Nucleus accumbens (tissue), 56 donors: ENCODE data around the gene SLC25A25.
A peak's percentile ranks its signal among the peaks of the same experiment; 100 is the strongest.

ENCODE experiments used
- DNase-seq, 56 donors: peaks; one replicate each; lab custom pipeline; 2025; lab: John Stamatoyannopoulos, UW

SLC25A25 gene

GRCh38 chr9:128051932-128052709 lies 15.9 kb upstream of the SLC25A25 start:
- no peak for DNase-seq

GRCh38 chr9:128053560-128053959 lies 14.5 kb upstream of the SLC25A25 start:
- DNase-seq, result peak in 4 of 56 donors; percentile 1 to 34 (median 16)

GRCh38 chr9:128054087-128054486 lies 13.9 kb upstream of the SLC25A25 start:
- DNase-seq, result no peak

- DNase-seq, result peak in 10 of 56 donors; percentile 3 to 45 (median 33)
These were observed 12.5 kb upstream of the SLC25A25 start for GRCh38 chr9:128055344-128056040.

GRCh38 chr9:128056086-128056485 lies 11.9 kb upstream of the SLC25A25 start:
- peak in 31 of 56 donors; percentile 5 to 48 (median 26) for DNase-seq

- DNase-seq, result no peak
These were observed 10.9 kb upstream of the SLC25A25 start for GRCh38 chr9:128056887-128057723.

- DNase-seq, result no peak
These were observed 10.2 kb upstream of the SLC25A25 start for GRCh38 chr9:128057724-128058409.

- no peak for DNase-seq
These were observed 8.6 kb upstream of the SLC25A25 start for GRCh38 chr9:128059365-128059983.

- DNase-seq, result no peak
These were observed 6.6 kb upstream of the SLC25A25 start for GRCh38 chr9:128061275-128061960.

- no peak for DNase-seq
These were observed 5.8 kb upstream of the SLC25A25 start for GRCh38 chr9:128062279-128062678.

GRCh38 chr9:128062846-128063831 lies 4.9 kb upstream of the SLC25A25 start:
- DNase-seq, result no peak

GRCh38 chr9:128065907-128066712 lies 1.9 kb upstream of the SLC25A25 start:
- peak in 3 of 56 donors; percentile 29 to 41 (median 34) for DNase-seq

- peak; percentile 68 to 99 (median 97) for DNase-seq
These were observed 1.1 kb upstream of the SLC25A25 start, which contains the start of gene NAIF1 for GRCh38 chr9:128066713-128067644. NAIF1 (minus strand) TSS chr9:128067320; CDS start chr9:128067101, 219 bp downstream.

- DNase-seq, result peak in 26 of 56 donors; percentile 11 to 71 (median 38)
These were observed 564 bp downstream of the SLC25A25 start for GRCh38 chr9:128068386-128069205.

- peak in 7 of 56 donors; percentile 11 to 30 (median 24) for DNase-seq
These were observed 2.8 kb downstream of the SLC25A25 start for GRCh38 chr9:128070874-128071273.
